ENCODE measurements around the gene UBE3D.

The UBE3D gene

DNA sequence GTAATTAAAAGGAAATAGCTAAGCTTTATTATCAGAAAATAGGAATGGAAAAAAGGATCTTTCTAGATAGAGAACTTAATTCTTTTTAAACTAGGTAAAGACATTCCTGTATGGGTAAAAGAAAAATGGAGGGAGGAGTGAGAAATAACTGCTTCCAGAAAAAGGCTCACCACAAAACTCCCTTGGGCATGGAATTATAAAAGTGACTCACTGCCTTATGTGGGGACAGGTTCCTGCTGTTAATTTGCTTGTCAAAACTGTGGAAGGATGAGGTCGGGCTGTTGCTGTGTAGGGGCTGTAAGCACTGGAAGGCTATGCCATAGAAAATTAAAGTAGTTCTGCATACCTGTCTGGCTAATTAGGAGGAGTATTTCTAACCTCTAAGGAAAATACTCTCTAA, 158.7 kb downstream of the UBE3D start:
- Histone ChIP-seq H3K79me2 (ENCODE audit: control insufficient read depth, insufficient read depth, low read length, poor library complexity) (no peaks in the 10 kb centered on the region), H2AFZ (ENCODE audit: insufficient read depth, low read length, poor library complexity) (no peak overlapping the region), H4K91ac (ENCODE audit: low read depth, low read length) (no peak overlapping the region), H3K18ac (ENCODE audit: low read length) (no peak overlapping the region), H3K9me3 (ENCODE audit: insufficient read depth, low read depth, low read length) (no peaks in the 10 kb centered on the region), H2BK120ac (ENCODE audit: insufficient read depth, low read length, poor library complexity) (no peak overlapping the region), H2AK5ac (ENCODE audit: low read length) (no peak overlapping the region), H3K23ac (ENCODE audit: low read length) (no peak overlapping the region), H3K36me3 (ENCODE audit: control insufficient read depth in 1 of 2, insufficient read depth in 2 of 2, low read length in 2 of 2) (no peaks in the 10 kb centered on the region), H3K4me1 (ENCODE audit: control insufficient read depth in 1 of 2, insufficient read depth in 2 of 2, low read length in 2 of 2) (peaks cover 4 to 6% of the 10 kb centered on the region in 2 experiments), H2BK12ac (ENCODE audit: low read length) (no peak overlapping the region), H3K4ac (ENCODE audit: low read depth, low read length) (no peak overlapping the region), H3K4me3 (ENCODE audit: low read depth, low read length) (no peak overlapping the region), H2BK5ac (ENCODE audit: low read depth, low read length, poor library complexity) (no peak overlapping the region), H3K9ac (ENCODE audit: low read length) (no peak overlapping the region), H3K27me3 (ENCODE audit: insufficient read depth, low read length) (no peaks in the 10 kb centered on the region), H4K8ac (ENCODE audit: low read depth, low read length) (no peak overlapping the region), H3K79me1 (ENCODE audit: low read length) (no peaks in the 10 kb centered on the region), H4K12ac (ENCODE audit: low read depth, low read length) (no peak overlapping the region), H3K27ac (ENCODE audit: low read depth, low read length) (no peak overlapping the region), H3K14ac (ENCODE audit: low read length) (no peak overlapping the region), H3K4me2 (ENCODE audit: low read length) (no peak overlapping the region)
- no CpG with 5 or more reads among the region's 1 CpG for WGBS (ENCODE audit: extremely low coverage, insufficient coverage, insufficient read length)
- no peak for DNase-seq

DNA sequence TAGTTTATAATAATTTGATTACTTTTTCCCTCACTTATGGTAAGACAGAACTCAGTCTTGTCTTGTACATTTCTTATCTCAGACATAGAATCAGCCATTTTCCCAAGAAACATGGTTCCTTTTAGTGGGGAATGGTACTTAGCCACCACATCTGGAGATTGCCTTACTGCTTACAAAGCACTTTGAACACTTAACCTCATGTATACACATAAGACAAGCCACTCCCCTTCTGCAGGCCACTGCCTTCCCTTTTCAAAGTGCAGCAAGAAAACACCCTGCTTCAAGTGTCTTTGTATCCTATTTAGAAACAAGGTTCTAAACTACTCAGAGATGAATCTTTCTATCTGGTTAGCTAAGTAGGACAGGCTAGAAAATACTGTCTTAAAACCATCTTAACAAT, 159.2 kb downstream of the UBE3D start:
- no peak overlapping the region for H4K91ac ChIP-seq (ENCODE audit: low read depth, low read length)
- H3K4ac ChIP-seq (ENCODE audit: low read depth, low read length), result no peak overlapping the region
- no peak overlapping the region for H2BK120ac ChIP-seq (ENCODE audit: insufficient read depth, low read length, poor library complexity)
- H4K12ac ChIP-seq (ENCODE audit: low read depth, low read length), result no peak overlapping the region
- H2BK5ac ChIP-seq (ENCODE audit: low read depth, low read length, poor library complexity), result no peak overlapping the region
- H4K8ac ChIP-seq (ENCODE audit: low read depth, low read length), result no peak overlapping the region
- H3K14ac ChIP-seq (ENCODE audit: low read length), result no peak overlapping the region
- H2BK12ac ChIP-seq (ENCODE audit: low read length), result no peak overlapping the region
- H3K79me2 ChIP-seq (ENCODE audit: control insufficient read depth, insufficient read depth, low read length, poor library complexity), result no peaks in the 10 kb centered on the region
- no peak for DNase-seq
- no peak overlapping the region for H3K4me2 ChIP-seq (ENCODE audit: low read length)
- no peak overlapping the region for H2AFZ ChIP-seq (ENCODE audit: insufficient read depth, low read length, poor library complexity)
- no peak overlapping the region for H2AK5ac ChIP-seq (ENCODE audit: low read length)
- no peaks in the 10 kb centered on the region for H3K36me3 ChIP-seq (ENCODE audit: control insufficient read depth in 1 of 2, insufficient read depth in 2 of 2, low read length in 2 of 2)
- H3K9ac ChIP-seq (ENCODE audit: low read length), result no peak overlapping the region
- H3K4me3 ChIP-seq (ENCODE audit: low read depth, low read length), result no peak overlapping the region
- H3K18ac ChIP-seq (ENCODE audit: low read length), result no peak overlapping the region
- H3K9me3 ChIP-seq (ENCODE audit: insufficient read depth, low read depth, low read length), result no peaks in the 10 kb centered on the region
- no peak overlapping the region for H3K27ac ChIP-seq (ENCODE audit: low read depth, low read length)
- no peaks in the 10 kb centered on the region for H3K79me1 ChIP-seq (ENCODE audit: low read length)
- H3K27me3 ChIP-seq (ENCODE audit: insufficient read depth, low read length), result no peaks in the 10 kb centered on the region
- peaks cover 4 to 6% of the 10 kb centered on the region in 2 experiments for H3K4me1 ChIP-seq (ENCODE audit: control insufficient read depth in 1 of 2, insufficient read depth in 2 of 2, low read length in 2 of 2)
- no peak overlapping the region for H3K23ac ChIP-seq (ENCODE audit: low read length)

DNA sequence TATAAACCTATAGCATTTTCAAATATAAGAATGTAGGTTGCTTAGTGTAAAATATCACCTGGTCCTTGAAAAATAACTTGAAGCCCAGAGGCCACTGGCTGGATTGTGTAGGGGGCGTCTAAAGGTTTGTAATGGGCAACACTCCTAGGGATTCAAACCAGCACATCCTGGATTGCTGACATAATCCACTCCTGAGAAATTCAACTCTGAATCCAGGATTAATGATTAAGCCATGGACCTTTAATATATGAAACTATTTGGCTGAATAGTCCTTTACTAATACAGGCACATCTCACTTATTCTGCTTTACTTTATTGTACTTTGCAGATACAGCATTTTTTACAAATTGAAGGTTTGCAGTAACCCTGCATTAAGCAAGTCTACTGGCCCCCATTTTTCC, 160.8 kb downstream of the UBE3D start:
- Histone ChIP-seq H3K4ac (ENCODE audit: low read depth, low read length) (no peak overlapping the region), H4K8ac (ENCODE audit: low read depth, low read length) (no peak overlapping the region), H3K4me2 (ENCODE audit: low read length) (no peak overlapping the region), H3K4me3 (ENCODE audit: low read depth, low read length) (no peak overlapping the region), H3K27me3 (ENCODE audit: insufficient read depth, low read length) (no peaks in the 10 kb centered on the region), H3K14ac (ENCODE audit: low read length) (no peak overlapping the region), H4K12ac (ENCODE audit: low read depth, low read length) (no peak overlapping the region), H3K9me3 (ENCODE audit: insufficient read depth, low read depth, low read length) (no peaks in the 10 kb centered on the region), H2BK5ac (ENCODE audit: low read depth, low read length, poor library complexity) (no peak overlapping the region), H3K4me1 (ENCODE audit: control insufficient read depth in 1 of 2, insufficient read depth in 2 of 2, low read length in 2 of 2) (peaks cover 4% of the 10 kb centered on the region in 2 experiments), H3K9ac (ENCODE audit: low read length) (no peak overlapping the region), H2AFZ (ENCODE audit: insufficient read depth, low read length, poor library complexity) (no peak overlapping the region), H3K79me1 (ENCODE audit: low read length) (no peaks in the 10 kb centered on the region), H3K79me2 (ENCODE audit: control insufficient read depth, insufficient read depth, low read length, poor library complexity) (no peaks in the 10 kb centered on the region), H3K18ac (ENCODE audit: low read length) (no peak overlapping the region), H2AK5ac (ENCODE audit: low read length) (no peak overlapping the region), H3K36me3 (ENCODE audit: control insufficient read depth in 1 of 2, insufficient read depth in 2 of 2, low read length in 2 of 2) (no peaks in the 10 kb centered on the region), H3K23ac (ENCODE audit: low read length) (no peak overlapping the region), H3K27ac (ENCODE audit: low read depth, low read length) (no peak overlapping the region), H2BK120ac (ENCODE audit: insufficient read depth, low read length, poor library complexity) (no peak overlapping the region), H4K91ac (ENCODE audit: low read depth, low read length) (no peak overlapping the region), H2BK12ac (ENCODE audit: low read length) (no peak overlapping the region)
- no CpG with 5 or more reads among the region's 1 CpG for WGBS (ENCODE audit: extremely low coverage, insufficient coverage, insufficient read length)
- no peak for DNase-seq

DNA sequence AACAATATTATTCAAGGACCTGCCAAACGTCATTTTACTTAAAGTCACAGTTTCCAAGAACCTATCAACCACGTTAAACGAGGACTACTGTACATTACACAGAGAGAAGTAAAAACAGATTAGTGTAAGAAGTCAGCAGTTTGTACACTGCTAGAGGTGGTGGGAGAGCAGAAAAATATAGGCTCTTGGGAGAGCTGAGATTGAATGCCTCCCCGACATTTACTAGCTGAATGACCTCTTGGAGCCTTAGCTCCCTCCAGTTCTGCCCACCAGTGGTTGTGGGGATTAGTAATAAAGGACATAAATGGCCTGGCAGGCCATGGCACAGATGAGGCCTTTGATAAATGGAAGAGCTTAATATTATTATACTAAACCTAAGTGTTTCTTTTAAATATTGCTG, 161.4 kb downstream of the UBE3D start:
- Histone ChIP-seq H3K14ac (ENCODE audit: low read length) (no peak overlapping the region), H2BK5ac (ENCODE audit: low read depth, low read length, poor library complexity) (no peak overlapping the region), H2BK12ac (ENCODE audit: low read length) (no peak overlapping the region), H3K9ac (ENCODE audit: low read length) (no peak overlapping the region), H3K4me1 (ENCODE audit: control insufficient read depth in 1 of 2, insufficient read depth in 2 of 2, low read length in 2 of 2) (peaks cover 2% of the 10 kb centered on the region in 2 experiments), H3K4ac (ENCODE audit: low read depth, low read length) (no peak overlapping the region), H3K4me2 (ENCODE audit: low read length) (no peak overlapping the region), H4K8ac (ENCODE audit: low read depth, low read length) (no peak overlapping the region), H3K36me3 (ENCODE audit: control insufficient read depth in 1 of 2, insufficient read depth in 2 of 2, low read length in 2 of 2) (no peaks in the 10 kb centered on the region), H3K18ac (ENCODE audit: low read length) (no peak overlapping the region), H2BK120ac (ENCODE audit: insufficient read depth, low read length, poor library complexity) (no peak overlapping the region), H3K79me1 (ENCODE audit: low read length) (no peaks in the 10 kb centered on the region), H3K23ac (ENCODE audit: low read length) (no peak overlapping the region), H4K12ac (ENCODE audit: low read depth, low read length) (no peak overlapping the region), H2AK5ac (ENCODE audit: low read length) (no peak overlapping the region), H3K9me3 (ENCODE audit: insufficient read depth, low read depth, low read length) (no peaks in the 10 kb centered on the region), H3K27ac (ENCODE audit: low read depth, low read length) (no peak overlapping the region), H3K4me3 (ENCODE audit: low read depth, low read length) (no peak overlapping the region), H4K91ac (ENCODE audit: low read depth, low read length) (no peak overlapping the region), H2AFZ (ENCODE audit: insufficient read depth, low read length, poor library complexity) (no peak overlapping the region), H3K79me2 (ENCODE audit: control insufficient read depth, insufficient read depth, low read length, poor library complexity) (no peaks in the 10 kb centered on the region), H3K27me3 (ENCODE audit: insufficient read depth, low read length) (no peaks in the 10 kb centered on the region)
- WGBS (ENCODE audit: extremely low coverage, insufficient coverage, insufficient read length), result no CpG with 5 or more reads among the region's 4 CpGs
- no peak for DNase-seq

All from trophoblast cell (in vitro differentiated cells and primary cell).